Measurements from ENCODE around the gene RASGRF2.
"Not testable (repeated sequence)": the region's sequence is repeated elsewhere in the genome, so short reads cannot be mapped to it uniquely, and the experiment has no call there.

RASGRF2 gene

GRCh38 chr5:81069990-81070389 lies 109.8 kb downstream of the RASGRF2 start:
- DNase-seq (ENCODE audit: low read depth) = no peak

GRCh38 chr5:81070571-81071255 lies 110.5 kb downstream of the RASGRF2 start:
- no peak for DNase-seq (ENCODE audit: low read depth)

- DNase-seq (ENCODE audit: low read depth) = no peak
Measured at GRCh38 chr5:81075041-81075440, 114.9 kb downstream of the RASGRF2 start.

GRCh38 chr5:81077105-81077504 lies 116.9 kb downstream of the RASGRF2 start:
- no peak for DNase-seq (ENCODE audit: low read depth)

- DNase-seq (ENCODE audit: low read depth) = no peak
Measured at GRCh38 chr5:81078930-81079329, 118.8 kb downstream of the RASGRF2 start.

GRCh38 chr5:81080809-81081460 lies 120.8 kb downstream of the RASGRF2 start:
- no peak for DNase-seq (ENCODE audit: low read depth)

GRCh38 chr5:81081461-81081835 lies 121.3 kb downstream of the RASGRF2 start:
- DNase-seq (ENCODE audit: low read depth) = no peak

GRCh38 chr5:81086881-81087281 lies 126.7 kb downstream of the RASGRF2 start:
- no peak for DNase-seq (ENCODE audit: low read depth)

GRCh38 chr5:81091199-81091598 lies 131.0 kb downstream of the RASGRF2 start:
- no peak for DNase-seq (ENCODE audit: low read depth)

GRCh38 chr5:81093536-81094196 lies 133.5 kb downstream of the RASGRF2 start:
- no peak for DNase-seq (ENCODE audit: low read depth)

- DNase-seq (ENCODE audit: low read depth) = no peak
Measured at GRCh38 chr5:81095835-81096234, 135.7 kb downstream of the RASGRF2 start.

GRCh38 chr5:81097713-81098112 lies 137.6 kb downstream of the RASGRF2 start:
- no peak for DNase-seq (ENCODE audit: low read depth)

GRCh38 chr5:81105261-81105877 lies 145.2 kb downstream of the RASGRF2 start:
- DNase-seq (ENCODE audit: low read depth) = no peak

GRCh38 chr5:81115261-81115660 lies 155.1 kb downstream of the RASGRF2 start:
- no peak for DNase-seq (ENCODE audit: low read depth)

- DNase-seq (ENCODE audit: low read depth) = no peak
Measured at GRCh38 chr5:81117566-81117965, 157.4 kb downstream of the RASGRF2 start.

GRCh38 chr5:81121273-81121672 lies 161.1 kb downstream of the RASGRF2 start:
- DNase-seq (ENCODE audit: low read depth) = no peak

GRCh38 chr5:81121836-81122630 lies 161.9 kb downstream of the RASGRF2 start:
- no peak for DNase-seq (ENCODE audit: low read depth)

- not testable (repeated sequence) for DNase-seq (ENCODE audit: low read depth)
Measured at GRCh38 chr5:81124689-81125088, 164.5 kb downstream of the RASGRF2 start.

- DNase-seq (ENCODE audit: low read depth) = no peak
Measured at GRCh38 chr5:81125959-81126358, 165.8 kb downstream of the RASGRF2 start.

GRCh38 chr5:81128416-81128815 lies 168.3 kb downstream of the RASGRF2 start:
- DNase-seq (ENCODE audit: low read depth) = no peak

GRCh38 chr5:81132381-81132780 lies 172.2 kb downstream of the RASGRF2 start:
- no peak for DNase-seq (ENCODE audit: low read depth)

GRCh38 chr5:81134066-81134465 lies 173.9 kb downstream of the RASGRF2 start:
- DNase-seq (ENCODE audit: low read depth) = no peak
